Stimulated activated CD8-positive, alpha-beta memory T cell treated with anti-CD3 and anti-CD28 coated beads, Interleukin-12 subunit alpha, Interleukin-12 subunit beta, amount 100 ng/mL, for 1 hour (primary cell): ENCODE measurements around the gene ATP1B3.
"Not testable (repeated sequence)": the region's sequence is repeated elsewhere in the genome, so short reads cannot be mapped to it uniquely, and the experiment has no call there.

Source experiments
- DNase-seq: peaks from one replicate; pipeline ENCODE4 v3.0.0-alpha.2; 2020; ENCODE audit warnings: low read depth

Gene ATP1B3

GRCh38 chr3:141945726-141946485 is 69.5 kb downstream of the ATP1B3 start:
- no peak for DNase-seq

- DNase-seq, result no peak
Observed at GRCh38 chr3:141949399-141949798, 73.0 kb downstream of the ATP1B3 start.

- DNase-seq, result no peak
Observed at GRCh38 chr3:141949972-141950371, 73.5 kb downstream of the ATP1B3 start.

- DNase-seq, result no peak
Observed at GRCh38 chr3:141950572-141951493, 74.4 kb downstream of the ATP1B3 start.

- no peak for DNase-seq
Observed at GRCh38 chr3:141952611-141953010, 76.2 kb downstream of the ATP1B3 start.

- DNase-seq, result no peak
Observed at GRCh38 chr3:141955175-141955574, 78.7 kb downstream of the ATP1B3 start.

- DNase-seq, result no peak
Observed at GRCh38 chr3:141959589-141960554, 83.4 kb downstream of the ATP1B3 start.

- no peak for DNase-seq
Observed at GRCh38 chr3:141960731-141961130, 84.3 kb downstream of the ATP1B3 start.

GRCh38 chr3:141963301-141963700 is 86.9 kb downstream of the ATP1B3 start:
- no peak for DNase-seq

- DNase-seq, result no peak
Observed at GRCh38 chr3:141965471-141965870, 89.0 kb downstream of the ATP1B3 start.

- no peak for DNase-seq
Observed at GRCh38 chr3:141969711-141970110, 93.3 kb downstream of the ATP1B3 start.

- DNase-seq, result no peak
Observed at GRCh38 chr3:141971571-141971970, 95.1 kb downstream of the ATP1B3 start.

- no peak for DNase-seq
Observed at GRCh38 chr3:141972399-141972798, 96.0 kb downstream of the ATP1B3 start.

- DNase-seq, result not testable (repeated sequence)
Observed at GRCh38 chr3:141974777-141975176, 98.3 kb downstream of the ATP1B3 start.
